K562 (cell line): Measurements from ENCODE around the gene MPND. TPM values are rescaled to one million over a fixed set of nuclear protein-coding genes. Genes with fewer than 3 reads are reported as not detected.
A peak's percentile ranks its signal among the peaks of the same experiment; 100 is the strongest.

Source experiments
- ATAC-seq: fragments of 200-7000 bp; cut with Tn5 transposase; 3 replicates; pipeline ENCODE4 v1.9.1; 2020; ENCODE audit warnings: moderate library complexity
- BruUV-seq: library from RNA; stranded (reverse); fragments of 400-500 nt; replicated peaks from 2 replicates; lab custom pipeline; 2021; lab: Mats Ljungman, UMichigan
- CTCF ChIA-PET: fragments of 300-600 bp; formaldehyde crosslinking; extraction: SDS; loops from one replicate; lab custom pipeline; 2021; ENCODE audit warnings: low intra/inter-chr PET ratio; lab: Yijun Ruan, JAX
- POLR2A ChIA-PET: fragments of 300-600, 350-650 bp; sonication (Branson Sonifier 250); formaldehyde crosslinking; extraction: SDS; loops from one replicate; lab custom pipeline; 2021; ENCODE audit warnings: antibody characterized with exemption, inconsistent platforms; lab: Yijun Ruan, JAX
- DNase-seq, 4 experiments: peaks; one replicate each; pipeline versions ENCODE4 v3.0.0 to v3.0.0-alpha.2; 2011 to 2018; ENCODE audit warnings: low spot score in 3 of 4, mixed read lengths in 3 of 4; ENCODE audit errors: extremely low read depth in 1 of 4
- FAIRE-seq: peaks from 2 replicates; lab custom pipeline; 2011; peaks lifted over from hg19 to GRCh38; lab: Jason Lieb, UNC
- H2AFZ ChIP-seq: 2 replicates; pipeline ENCODE4 v1.6.0; 2011; ENCODE audit warnings: low read depth, low read length, control low read depth, inconsistent platforms
- H3K27ac ChIP-seq: fragments of 200-600 bp; 3 replicates; pipeline ENCODE4 v1.8.0; 2011; ENCODE audit warnings: low read depth, mild to moderate bottlenecking, control low read depth, inconsistent platforms, low read length, moderate library complexity, mixed read lengths; ENCODE audit errors: extremely low read depth
- H3K27me3 ChIP-seq, 2 experiments: fragments of 300-600 bp in 1 of 2; 2 replicates in 1 of 2; 3 replicates in 1 of 2; pipeline versions ENCODE4 v1.6.0 to v1.8.0; 2011; ENCODE audit warnings: inconsistent platforms in 2 of 2, low read length in 2 of 2, mild to moderate bottlenecking in 1 of 2, mixed read lengths in 1 of 2, moderate library complexity in 1 of 2; ENCODE audit not compliant: control insufficient read depth in 2 of 2, insufficient read depth in 2 of 2
- H3K36me3 ChIP-seq: fragments of 300-600 bp; 3 replicates; pipeline ENCODE4 v1.8.0; 2011; ENCODE audit warnings: mild to moderate bottlenecking, low read length, inconsistent platforms; ENCODE audit not compliant: control insufficient read depth, insufficient read depth
- H3K4me1 ChIP-seq, 2 experiments: fragments of 200-600 bp in 1 of 2; replicated peaks in 1 of 2; 2 replicates in 1 of 2; 3 replicates in 1 of 2; pipeline versions ENCODE4 v1.5.1 to v1.8.0; 2011; ENCODE audit warnings: inconsistent platforms in 2 of 2, low read length in 2 of 2, mild to moderate bottlenecking in 1 of 2, mixed read lengths in 1 of 2, moderate library complexity in 1 of 2; ENCODE audit not compliant: control insufficient read depth in 2 of 2, insufficient read depth in 2 of 2
- H3K4me2 ChIP-seq: 2 replicates; pipeline ENCODE4 v1.6.1; 2011; ENCODE audit warnings: low read length, control low read depth, inconsistent platforms, mixed read lengths; ENCODE audit not compliant: insufficient read depth
- H3K4me3 ChIP-seq: fragments of 200-600 bp; sonication (generic), shearing (Covaris generic); 2 replicates; pipeline ENCODE4 v1.5.1; 2016; ENCODE audit warnings: control low read depth, inconsistent platforms
- H3K79me2 ChIP-seq: fragments of 200-600 bp; 3 replicates; pipeline ENCODE4 v1.8.0; 2011; ENCODE audit warnings: low read length, inconsistent platforms; ENCODE audit not compliant: control insufficient read depth, insufficient read depth
- H3K9ac ChIP-seq, 2 experiments: 2 replicates each; pipeline versions ENCODE4 v1.6.0 to v1.6.1; 2011; ENCODE audit warnings: low read depth in 2 of 2, low read length in 2 of 2, control low read depth in 1 of 2, inconsistent platforms in 1 of 2, mild to moderate bottlenecking in 1 of 2, mixed read lengths in 1 of 2; ENCODE audit not compliant: insufficient read depth in 1 of 2
- H3K9me1 ChIP-seq: one replicate; pipeline ENCODE4 v1.6.0; 2011; ENCODE audit warnings: inconsistent platforms, mild to moderate bottlenecking, low read length, moderate library complexity; ENCODE audit not compliant: control insufficient read depth, insufficient read depth
- H3K9me3 ChIP-seq: replicated peaks from 2 replicates; pipeline ENCODE4 v1.5.1; 2011; ENCODE audit warnings: low read depth, low read length, inconsistent platforms; ENCODE audit not compliant: control insufficient read depth, insufficient read depth
- H4K20me1 ChIP-seq: replicated peaks from 2 replicates; pipeline ENCODE4 v1.6.1; 2011; ENCODE audit warnings: low read length, inconsistent platforms, mixed read lengths; ENCODE audit not compliant: control insufficient read depth, insufficient read depth
- BRD4 ChIP-seq: fragments of 200-600 bp; sonication (generic); IDR thresholded peaks from 2 replicates; pipeline ENCODE4 v1.6.1; 2017; ENCODE audit warnings: inconsistent platforms
- WGBS: fragments of 100-300 bp; shearing (Covaris generic); methylation state at CpG from one replicate; pipeline ENCODE4 v1.1.6; 2016; ENCODE audit warnings: low coverage, mixed read lengths; ENCODE audit not compliant: insufficient coverage; ENCODE audit errors: missing lambda C conversion rate; 5-methylcytosine and 5-hydroxymethylcytosine counted together
- in situ Hi-C: fragments of 300-500 bp; cut with MboI; formaldehyde crosslinking; loops from 4 replicates; pipeline ENCODE4 v1.15.0; 2018; ENCODE audit warnings: inconsistent platforms, mixed read lengths
- intact Hi-C: fragments of 100-400 bp; cut with micrococcal nuclease; formaldehyde crosslinking; loops from 2 replicates; pipeline ENCODE4 v1.14.2; 2022
- polyA plus RNA-seq, 8 experiments: library from polyadenylated mRNA; depleted of rRNA in 4 of 8; stranded (reverse) in 5 of 8; unstranded in 3 of 8; fragments of >200 nt; fragmentation: Nextera tagmentation in 2 of 8; fragmentation: Illumina TruSeq in 1 of 8; extraction: Ambion mirVana in 2 of 8; extraction: Trizol in 1 of 8; gene quantifications; 2 replicates each; pipeline versions ENCODE4 v1.2.1 to v1.2.3, GENCODE V29; 2011 to 2014; ENCODE audit warnings: inconsistent platforms in 1 of 8, missing spikeins in 1 of 8
- total RNA-seq, 7 experiments: library from RNA; depleted of rRNA in 6 of 7; stranded (reverse); fragments of >200 nt in 6 of 7; fragmentation: Illumina TruSeq in 2 of 7; extraction: Trizol in 2 of 7; gene quantifications; 2 replicates each; pipeline versions ENCODE4 v1.2.1 to v1.2.3, GENCODE V29; 2011 to 2021; ENCODE audit warnings: low replicate concordance in 1 of 7
- TF ChIP-seq, protein P1 (sequence below): sonication (generic); IDR thresholded peaks from 2 replicates; pipeline ENCODE4 v1.6.1; 2016

MPND gene
- total and polyA plus RNA-seq, 9 of the 15 experiments (the other 6 are each of a cell fraction or from before 2014, with no cell fraction given): 0.25 to 14.0 (median 3.9) TPM

DNA sequence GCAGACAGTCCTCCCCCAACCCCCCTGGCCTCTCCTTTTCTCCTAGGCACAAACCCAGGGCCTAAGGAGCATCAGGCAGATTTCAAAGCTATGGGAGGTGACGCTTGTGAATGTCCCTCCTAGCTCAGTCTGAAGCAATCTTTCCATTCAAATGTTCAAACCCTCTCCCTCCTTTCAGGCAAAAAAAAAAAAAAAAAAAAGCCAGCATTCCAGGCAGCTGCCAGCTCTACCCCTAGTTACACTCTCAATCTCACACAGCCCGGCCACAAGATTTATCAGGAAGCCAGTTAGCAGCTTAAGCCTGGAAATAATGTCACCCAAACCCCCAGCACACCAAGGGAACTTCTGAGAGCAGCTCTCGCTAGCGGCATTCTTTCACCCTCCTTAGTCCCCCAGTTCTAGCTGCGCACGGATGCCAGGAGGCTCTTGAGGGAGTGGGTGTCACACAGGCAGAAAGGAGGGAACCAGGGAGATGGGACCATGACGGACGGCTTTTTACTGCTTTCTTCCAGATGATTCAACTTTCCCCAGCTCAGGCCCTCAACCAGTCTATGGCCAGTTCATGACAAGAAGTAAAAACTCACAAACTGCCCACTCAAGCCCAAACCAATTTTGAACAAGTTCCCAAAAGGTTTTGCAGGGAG lies 50.7 kb downstream of the MPND start:
- no peak for DNase-seq
- WGBS: 74% methylated on average over 8 of the region's 8 CpGs
- ChIA-PET POLR2A (interaction anchor here (0.6 to 5.7 kb wide), 8 partner anchors 10 to 107 kb away, joined by 3 to 37 read pairs (median 3); no protein-coding TSS in a partner anchor), CTCF (no interaction called here)
- Histone ChIP-seq H3K9me1 (peaks cover 11% of the 10 kb centered on the region), H3K36me3 (peaks cover 75% of the 10 kb centered on the region), H2AFZ (no peak overlapping the region), H3K4me1 (peaks cover 41 to 50% of the 10 kb centered on the region in 2 experiments), H3K27me3 (no peaks in the 10 kb centered on the region), H3K79me2 (peaks cover 99% of the 10 kb centered on the region), H4K20me1 (peaks cover 63% of the 10 kb centered on the region), H3K27ac (peak overlapping the region; percentile 5; the same call in 2 of the 3 replicates), H3K4me2 (peak overlapping the region; percentile 38), H3K9ac (peak overlapping the region; percentile 34 to 83; a peak in 2 of 4 replicates), H3K9me3 (no peaks in the 10 kb centered on the region), H3K4me3 (no peak overlapping the region)
- intact Hi-C loops (no loop called here), in situ Hi-C loops (no loop called here)
- ATAC-seq: peak; percentile 13; the same call in 1 of the 3 replicates
- TF ChIP-seq BRD4: no peak
- TF ChIP-seq, protein P1, sequence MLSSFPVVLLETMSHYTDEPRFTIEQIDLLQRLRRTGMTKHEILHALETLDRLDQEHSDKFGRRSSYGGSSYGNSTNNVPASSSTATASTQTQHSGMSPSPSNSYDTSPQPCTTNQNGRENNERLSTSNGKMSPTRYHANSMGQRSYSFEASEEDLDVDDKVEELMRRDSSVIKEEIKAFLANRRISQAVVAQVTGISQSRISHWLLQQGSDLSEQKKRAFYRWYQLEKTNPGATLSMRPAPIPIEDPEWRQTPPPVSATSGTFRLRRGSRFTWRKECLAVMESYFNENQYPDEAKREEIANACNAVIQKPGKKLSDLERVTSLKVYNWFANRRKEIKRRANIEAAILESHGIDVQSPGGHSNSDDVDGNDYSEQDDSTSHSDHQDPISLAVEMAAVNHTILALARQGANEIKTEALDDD: 0 out of 2 replicates have a peak, but pooled peaks have one; percentile 15
- no peak for FAIRE-seq
- BruUV-seq: no TSS peak
